GM19025 (cell line): ENCODE measurements around the gene CEP170.

Experiments used
- ATAC-seq: cut with Tn5 transposase; IDR thresholded peaks from one replicate; pipeline ENCODE4 v1.9.1; 2021; ENCODE audit warnings: mild to moderate bottlenecking, low read depth, moderate library complexity; ENCODE audit not compliant: unreplicated experiment

The CEP170 gene

GRCh38 chr1:243254927-243255790, at the start of gene CEP170:
TSS of gene CEP170 (minus strand) at chr1:243255281. CDS start at chr1:243225280, 30,001 bp downstream.
- peak; percentile 44 for ATAC-seq

DNA sequence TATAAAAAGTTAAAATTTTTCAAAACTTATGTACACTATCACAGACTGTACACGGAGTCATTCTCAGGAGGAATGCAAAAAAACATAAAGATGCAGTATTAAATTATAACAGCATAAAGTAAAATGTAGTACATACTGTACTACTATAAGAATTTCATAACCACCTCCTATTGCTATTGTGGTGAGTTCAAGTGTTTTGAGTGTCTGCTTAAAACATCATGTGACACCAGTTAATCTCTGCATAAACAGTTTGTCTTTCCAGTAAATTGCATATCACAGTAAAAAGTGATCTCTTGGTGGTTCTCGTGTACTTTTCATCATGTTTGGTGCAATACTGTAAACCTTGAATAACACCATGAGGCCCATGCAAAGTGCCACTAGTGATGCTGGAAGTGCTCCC, 46.0 kb upstream of the CEP170 start:
- no peak for ATAC-seq

GRCh38 chr1:243299069-243299468, 44.0 kb upstream of the CEP170 start:
- no peak for ATAC-seq

DNA sequence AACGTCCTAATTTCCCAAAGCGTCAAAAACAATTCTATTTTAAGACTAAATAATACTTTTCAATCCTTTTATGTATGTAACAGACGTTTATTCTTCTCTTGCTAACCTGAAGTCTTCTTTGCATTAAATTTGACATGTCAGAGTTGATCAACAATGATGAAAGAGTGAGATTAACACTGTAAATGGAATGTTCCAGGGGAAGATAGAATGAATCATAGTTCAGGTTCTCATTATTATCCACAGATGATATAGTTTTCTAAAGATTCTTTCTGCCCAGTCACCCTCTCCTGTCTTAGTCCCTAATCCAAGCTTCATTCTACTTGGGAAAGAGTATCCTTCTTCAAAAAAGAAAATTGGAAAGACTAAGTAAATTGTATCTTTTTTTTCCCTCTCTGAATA, 39.6 kb upstream of the CEP170 start:
- no peak for ATAC-seq

DNA sequence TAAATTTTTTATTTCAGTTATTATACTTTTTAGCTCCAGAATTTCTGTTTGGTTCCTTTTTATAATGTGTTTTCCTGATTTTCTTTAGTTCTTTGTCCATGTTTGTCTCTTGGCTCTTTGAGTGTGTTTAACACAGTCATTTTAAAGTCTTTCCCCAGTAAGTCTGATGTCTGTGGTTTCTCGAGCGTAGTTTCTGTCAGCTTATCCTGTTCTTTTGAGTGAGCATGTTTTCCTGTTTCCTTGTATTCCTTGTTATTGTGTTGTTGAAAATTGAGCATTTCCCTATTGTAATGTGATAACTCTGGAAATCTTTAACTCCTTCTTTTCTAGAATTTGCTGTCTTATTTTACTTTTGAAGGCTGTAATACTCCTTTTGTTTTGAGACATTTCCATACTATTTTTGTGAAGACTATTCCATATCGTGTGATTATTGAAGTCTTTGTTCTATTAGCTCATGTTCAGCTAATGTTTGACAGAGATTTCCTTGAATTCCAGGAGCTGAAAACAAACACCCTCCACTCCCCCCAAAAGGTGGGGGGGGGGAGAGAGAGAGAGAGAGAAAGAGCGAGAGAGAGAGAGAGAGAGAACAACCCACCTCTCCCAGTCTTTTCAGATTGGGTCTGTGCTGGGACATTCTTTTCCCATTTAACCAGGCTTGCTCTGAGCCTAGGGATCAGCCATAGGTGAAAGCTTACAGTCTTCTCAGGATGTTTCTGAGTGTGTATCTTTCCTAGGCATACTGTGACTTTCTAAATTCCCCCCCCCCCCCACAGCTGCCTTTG, 39.1 kb upstream of the CEP170 start:
- no peak for ATAC-seq

- no peak for ATAC-seq
Observed at GRCh38 chr1:243292117-243292516, 37.0 kb upstream of the CEP170 start.

DNA sequence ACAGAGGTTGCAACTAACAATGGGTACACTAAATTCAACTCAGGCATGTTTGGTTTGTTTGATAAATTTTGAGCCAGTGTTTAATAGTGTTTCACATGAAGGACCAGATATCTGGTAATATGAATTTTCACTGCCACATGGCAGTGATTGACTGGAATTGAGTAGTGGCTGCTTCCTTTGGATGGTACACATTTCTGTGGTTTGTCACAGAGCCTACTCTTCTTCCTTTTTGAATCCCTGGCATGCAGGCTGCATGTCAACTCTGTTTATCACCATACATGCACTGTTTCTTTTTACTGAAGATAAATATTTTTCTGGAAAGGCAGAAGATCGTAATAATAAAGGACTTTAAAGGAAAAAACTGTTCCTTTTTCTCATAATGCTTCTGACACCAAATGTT, 36.2 kb upstream of the CEP170 start:
- no peak for ATAC-seq

GRCh38 chr1:243288062-243288461, 33.0 kb upstream of the CEP170 start:
- ATAC-seq, result no peak

GRCh38 chr1:243287652-243288051, 32.6 kb upstream of the CEP170 start:
- ATAC-seq, result peak; percentile 83

GRCh38 chr1:243287123-243287460, 32.0 kb upstream of the CEP170 start:
- ATAC-seq, result no peak

- no peak for ATAC-seq
Observed at GRCh38 chr1:243286409-243287122, 31.5 kb upstream of the CEP170 start.

GRCh38 chr1:243281672-243282071, 26.6 kb upstream of the CEP170 start:
- no peak for ATAC-seq

GRCh38 chr1:243280571-243281129, 25.6 kb upstream of the CEP170 start:
- no peak for ATAC-seq

GRCh38 chr1:243275316-243275715, 20.2 kb upstream of the CEP170 start:
- no peak for ATAC-seq

GRCh38 chr1:243273945-243274344, 18.9 kb upstream of the CEP170 start:
- ATAC-seq, result no peak

DNA sequence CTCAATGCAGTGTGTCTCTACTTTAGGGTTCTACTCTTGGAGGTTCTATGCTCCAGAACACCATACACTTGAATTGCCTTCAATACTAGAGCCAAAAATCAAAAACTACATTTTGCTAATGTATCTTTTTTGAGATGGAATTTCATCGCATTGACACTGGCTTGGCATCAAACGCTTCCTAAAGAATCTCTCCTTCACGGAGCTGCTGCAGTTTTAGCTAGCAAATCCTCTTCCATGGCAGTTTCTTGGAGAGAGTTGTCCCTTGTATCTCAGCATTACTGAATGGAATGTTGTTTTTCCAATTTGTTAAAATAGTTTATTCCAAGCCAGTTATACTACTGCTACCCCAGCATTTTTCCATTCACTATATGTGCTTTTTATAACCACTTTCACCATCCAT, 18.4 kb upstream of the CEP170 start:
- ATAC-seq, result no peak

- ATAC-seq, result no peak
Observed at GRCh38 chr1:243272401-243272800, 17.3 kb upstream of the CEP170 start.

DNA sequence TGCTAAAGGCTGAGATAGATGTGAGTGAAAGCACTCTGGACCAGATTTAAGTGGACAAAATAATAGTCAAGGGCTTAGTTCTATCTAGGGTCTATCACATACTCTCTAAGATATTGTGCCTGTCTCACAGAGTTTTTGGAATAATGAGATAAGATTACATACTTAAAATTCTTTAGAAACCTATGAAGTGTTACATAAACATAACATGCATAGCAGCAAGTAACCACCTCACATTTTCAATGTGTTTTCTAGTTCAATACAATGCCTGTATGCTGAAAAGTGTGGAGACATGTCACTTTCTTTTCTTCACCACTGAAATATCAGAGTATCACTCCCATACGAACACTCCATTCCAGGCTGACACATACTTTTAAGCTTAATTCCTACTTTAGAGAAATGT, 16.9 kb upstream of the CEP170 start:
- no peak for ATAC-seq

DNA sequence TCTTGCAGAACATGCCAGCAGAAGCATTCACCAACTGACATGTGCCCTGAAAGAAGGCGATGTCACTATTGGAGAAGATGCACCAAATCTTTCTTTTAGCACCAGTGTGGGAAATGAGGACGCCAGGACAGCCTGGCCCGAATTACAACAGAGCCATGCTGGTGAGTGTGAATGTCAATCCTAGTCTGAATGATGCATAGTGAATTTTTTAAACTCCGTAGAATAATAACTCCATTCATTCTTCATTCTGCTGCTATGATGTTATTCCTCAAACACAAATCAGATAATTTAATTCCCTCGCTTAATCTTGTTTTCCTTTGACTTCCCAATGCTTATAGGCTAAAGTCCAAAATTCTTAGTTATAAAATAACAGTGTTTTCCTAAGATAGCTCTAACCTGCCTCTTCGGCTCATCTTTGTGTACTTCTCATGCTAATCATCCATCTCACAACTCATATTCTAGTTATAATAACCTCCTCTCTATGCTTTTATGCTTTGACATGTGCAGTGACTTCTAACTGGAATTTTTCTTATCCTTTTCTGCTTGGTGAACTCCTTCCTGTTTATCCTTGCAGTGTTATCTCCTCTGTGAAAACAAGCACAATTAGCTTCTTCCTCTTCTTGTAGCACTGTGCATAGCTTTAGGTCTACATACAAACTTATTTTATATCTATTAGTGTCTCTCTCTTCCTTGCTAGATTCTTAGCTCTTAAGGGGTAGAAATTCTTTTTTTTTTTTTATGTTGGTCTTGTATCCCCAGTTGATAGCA, 15.2 kb upstream of the CEP170 start:
- no peak for ATAC-seq

GRCh38 chr1:243269461-243269801, 14.3 kb upstream of the CEP170 start:
- peak; percentile 53 for ATAC-seq
